ENCODE results near the gene MAP3K6.

Gene MAP3K6

DNA sequence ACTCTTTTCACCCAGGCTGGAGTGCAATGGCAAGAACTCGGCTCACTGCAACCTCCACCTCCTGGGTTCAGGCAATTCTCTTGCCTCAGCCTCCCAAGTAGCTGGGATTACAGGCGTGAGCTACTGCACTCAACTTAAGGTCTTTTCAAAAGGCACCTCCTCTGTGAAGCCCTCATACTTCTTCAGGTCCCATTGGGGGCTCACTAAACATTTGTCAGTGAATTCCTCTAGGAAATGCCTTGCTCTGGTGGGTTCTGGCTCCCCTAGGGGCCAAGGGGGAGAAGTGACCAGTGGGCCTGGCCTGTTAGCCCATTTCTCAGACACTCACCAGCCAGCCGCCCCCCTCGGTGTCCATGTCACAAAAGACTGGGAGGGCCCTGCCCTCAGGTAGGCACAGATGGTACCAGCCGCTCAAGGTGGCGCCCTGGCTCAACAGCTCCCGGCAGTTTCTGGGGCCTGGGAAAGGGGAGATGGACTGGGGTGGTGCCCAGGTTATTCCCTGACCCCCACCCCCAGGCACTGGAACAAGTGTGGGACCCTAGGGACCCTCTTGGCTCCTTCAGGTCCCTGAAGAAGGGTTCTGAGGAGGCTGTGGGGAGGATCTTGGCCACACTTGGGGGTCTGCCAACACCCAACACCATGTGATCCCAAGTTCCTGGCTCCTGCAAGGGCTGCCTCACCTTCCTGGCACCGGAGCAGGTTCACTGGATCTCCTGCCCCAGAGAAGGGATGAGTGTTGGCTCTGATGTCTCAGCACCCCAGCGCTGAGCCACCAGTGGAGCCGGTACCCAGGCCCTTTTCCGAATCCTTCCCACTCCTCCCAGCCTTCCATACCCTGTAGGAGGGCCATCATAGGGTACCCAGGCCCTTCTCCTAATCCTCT is 6.3 kb upstream of the MAP3K6 start:
- no peak overlapping the region for H3K4me3 ChIP-seq (ENCODE audit: low read depth, low read length)
- TF ChIP-seq, protein P1, sequence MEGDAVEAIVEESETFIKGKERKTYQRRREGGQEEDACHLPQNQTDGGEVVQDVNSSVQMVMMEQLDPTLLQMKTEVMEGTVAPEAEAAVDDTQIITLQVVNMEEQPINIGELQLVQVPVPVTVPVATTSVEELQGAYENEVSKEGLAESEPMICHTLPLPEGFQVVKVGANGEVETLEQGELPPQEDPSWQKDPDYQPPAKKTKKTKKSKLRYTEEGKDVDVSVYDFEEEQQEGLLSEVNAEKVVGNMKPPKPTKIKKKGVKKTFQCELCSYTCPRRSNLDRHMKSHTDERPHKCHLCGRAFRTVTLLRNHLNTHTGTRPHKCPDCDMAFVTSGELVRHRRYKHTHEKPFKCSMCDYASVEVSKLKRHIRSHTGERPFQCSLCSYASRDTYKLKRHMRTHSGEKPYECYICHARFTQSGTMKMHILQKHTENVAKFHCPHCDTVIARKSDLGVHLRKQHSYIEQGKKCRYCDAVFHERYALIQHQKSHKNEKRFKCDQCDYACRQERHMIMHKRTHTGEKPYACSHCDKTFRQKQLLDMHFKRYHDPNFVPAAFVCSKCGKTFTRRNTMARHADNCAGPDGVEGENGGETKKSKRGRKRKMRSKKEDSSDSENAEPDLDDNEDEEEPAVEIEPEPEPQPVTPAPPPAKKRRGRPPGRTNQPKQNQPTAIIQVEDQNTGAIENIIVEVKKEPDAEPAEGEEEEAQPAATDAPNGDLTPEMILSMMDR (IDR thresholded peaks at IDR 0.05; ENCODE audit: insufficient read depth, low read depth, low read length, missing control alignments), result peak; percentile 20
- no peak for DNase-seq (ENCODE audit: low read depth)

- H3K4me3 ChIP-seq (ENCODE audit: low read depth, low read length), result no peak overlapping the region
- TF ChIP-seq, protein P1 (IDR thresholded peaks at IDR 0.05; ENCODE audit: insufficient read depth, low read depth, low read length, missing control alignments), result no peak
- no peak for DNase-seq (ENCODE audit: low read depth)
These were observed 5.5 kb upstream of the MAP3K6 start for GRCh38 chr1:27372022-27372807.

DNA sequence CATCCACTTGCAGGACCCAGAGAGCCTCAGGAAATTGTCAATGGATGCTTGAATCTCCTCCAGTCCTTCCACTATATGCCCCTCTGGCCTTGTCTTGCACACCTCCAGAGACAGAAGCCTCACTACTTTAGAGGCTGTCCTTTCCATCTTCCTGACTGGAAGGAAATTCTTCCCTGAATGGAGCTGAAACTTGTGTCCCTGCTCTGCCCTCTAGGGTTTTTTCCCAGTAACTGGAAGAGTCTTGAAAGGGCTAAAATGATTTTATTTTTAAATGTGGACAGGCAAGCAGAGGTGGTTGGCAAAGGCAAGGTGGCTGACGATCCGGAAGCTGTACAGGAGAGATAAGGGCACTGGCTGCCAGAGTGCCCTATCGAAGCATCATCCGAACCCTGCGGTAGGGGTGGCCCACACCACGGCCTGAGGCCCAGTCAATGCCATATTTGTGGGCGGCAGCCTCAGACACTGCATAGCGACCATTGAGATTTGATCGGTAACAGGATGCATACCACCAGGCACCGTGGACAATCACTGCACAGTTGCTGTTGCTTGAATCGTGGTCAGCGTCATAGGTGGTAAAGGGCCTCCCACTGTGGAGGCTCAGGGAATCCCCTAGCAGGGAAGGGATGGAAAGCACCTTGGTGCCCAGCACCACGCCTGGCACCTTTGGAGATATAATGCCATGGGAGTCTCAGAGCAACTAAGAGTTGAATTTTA is 2.3 kb upstream of the MAP3K6 start:
- no peak overlapping the region for H3K4me3 ChIP-seq (ENCODE audit: low read depth, low read length)
- no peak for DNase-seq (ENCODE audit: low read depth)
- TF ChIP-seq, protein P1 (IDR thresholded peaks at IDR 0.05; ENCODE audit: insufficient read depth, low read depth, low read length, missing control alignments), result no peak

DNA sequence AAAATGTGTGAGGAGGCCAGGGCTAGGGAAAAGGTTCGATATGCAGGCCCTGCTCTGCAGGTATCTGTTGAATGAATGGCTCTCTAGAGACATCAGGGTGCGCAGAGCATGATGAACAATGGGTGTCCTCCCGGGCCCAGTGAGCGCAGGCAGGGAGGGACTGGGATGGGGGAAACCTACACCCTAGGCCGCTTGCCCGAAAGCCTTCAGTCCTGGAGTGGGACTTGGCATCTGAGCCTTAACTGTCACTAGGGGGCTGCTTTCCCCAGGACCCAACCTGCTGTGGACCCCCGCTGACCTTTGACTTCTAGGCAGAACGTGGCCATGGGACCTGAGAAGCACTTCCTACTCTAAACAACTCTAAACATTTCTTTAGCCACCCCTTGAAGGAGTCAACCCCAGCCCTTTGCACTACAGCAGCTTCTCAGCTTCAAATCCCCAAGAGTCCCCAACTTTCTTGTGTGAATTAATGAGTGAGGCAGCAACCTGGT is 444 bp upstream of the MAP3K6 start:
- TF ChIP-seq, protein P1 (IDR thresholded peaks at IDR 0.05; ENCODE audit: insufficient read depth, low read depth, low read length, missing control alignments), result no peak
- H3K4me3 ChIP-seq (ENCODE audit: low read depth, low read length), result no peak overlapping the region
- DNase-seq (ENCODE audit: low read depth), result no peak

DNA sequence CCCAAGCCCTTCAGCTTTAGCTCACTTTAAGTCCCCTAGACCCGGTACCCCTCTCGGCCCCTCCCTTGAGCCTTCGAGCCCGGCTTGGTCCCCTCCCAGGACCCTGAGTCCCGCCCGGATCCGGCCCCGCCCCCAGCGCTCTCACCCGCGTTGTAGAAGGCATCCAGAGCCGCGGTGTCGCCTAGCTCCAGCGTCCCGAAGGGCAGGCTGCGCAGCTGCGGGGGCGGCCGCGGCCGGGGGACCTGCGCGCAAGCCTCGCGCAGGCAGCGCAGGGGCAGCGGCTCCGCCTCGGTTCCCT is 699 bp downstream of the MAP3K6 start:
- peak; percentile 69 for DNase-seq (ENCODE audit: low read depth)
- TF ChIP-seq, protein P1 (IDR thresholded peaks at IDR 0.05; ENCODE audit: insufficient read depth, low read depth, low read length, missing control alignments), result no peak
- H3K4me3 ChIP-seq (ENCODE audit: low read depth, low read length), result peak overlapping the region; percentile 72

DNA sequence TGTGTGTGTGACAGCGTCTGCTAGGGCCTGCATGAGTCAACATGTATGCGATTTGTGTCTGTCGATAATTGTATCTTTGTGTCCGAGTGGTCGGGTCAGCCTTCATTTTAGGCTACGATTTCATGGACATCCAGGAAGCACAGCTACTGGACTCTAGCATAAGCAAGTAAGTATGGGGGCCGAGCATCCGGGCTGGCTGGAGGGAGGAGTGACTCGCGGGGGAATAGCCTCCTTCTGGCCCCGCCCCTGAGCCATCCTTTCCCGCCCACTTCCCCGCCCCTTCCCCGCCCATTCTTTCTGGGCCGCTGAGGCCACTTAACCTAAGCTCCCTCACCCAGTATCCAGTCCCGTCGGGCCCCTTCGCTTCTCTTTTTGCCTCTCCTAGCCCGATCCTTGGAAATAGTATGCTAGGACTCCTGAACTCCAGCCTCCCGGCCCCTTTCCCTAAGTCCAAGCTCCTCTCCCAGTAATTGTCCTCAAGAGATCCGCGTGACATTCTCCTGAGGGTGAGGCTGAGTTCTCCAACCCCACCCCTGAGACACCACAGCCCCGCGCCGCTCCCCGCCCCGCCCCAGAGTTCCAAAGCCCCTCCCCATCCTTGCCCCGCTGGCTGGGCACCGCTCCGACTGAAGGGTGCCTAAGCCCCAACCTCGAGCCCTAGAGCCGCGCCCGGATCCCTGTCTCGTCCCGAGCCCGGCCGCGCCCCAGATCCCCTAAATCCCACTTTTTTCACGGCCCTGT is 1.2 kb downstream of the MAP3K6 start:
- H3K4me3 ChIP-seq (ENCODE audit: low read depth, low read length), result peak overlapping the region; percentile 72
- TF ChIP-seq, protein P1 (IDR thresholded peaks at IDR 0.05; ENCODE audit: insufficient read depth, low read depth, low read length, missing control alignments), result no peak
- DNase-seq (ENCODE audit: low read depth), result peak; percentile 88
